Measurements from ENCODE around the gene MDM2. TPM values are rescaled to one million over a fixed set of nuclear protein-coding genes. Genes with fewer than 3 reads are reported as not detected.
"Not testable (repeated sequence)": the region's sequence is repeated elsewhere in the genome, so short reads cannot be mapped to it uniquely, and the experiment has no call there.

MDM2 gene
- total RNA-seq, 1 donor from 2014 or later: 36.0 TPM

- Histone ChIP-seq H3K36me3 (no peaks in the 10 kb centered on the region), H3K4me3 (no peak overlapping the region), H3K4me1 (peaks cover 20% of the 10 kb centered on the region), H3K9me3 (replicated peaks) (no peaks in the 10 kb centered on the region), H3K27ac (replicated peaks) (no peak overlapping the region), H3K27me3 (ENCODE audit: low read depth) (no peaks in the 10 kb centered on the region)
- intact Hi-C loops (cut with micrococcal nuclease): loop anchor here (10.0 kb wide), 1 partner anchor 349 kb away; no protein-coding TSS in a partner anchor
- no peak for DNase-seq
- TF ChIP-seq CTCF (IDR thresholded peaks at IDR 0.05; ENCODE audit: borderline replicate concordance): no peak
These were observed 3.9 kb upstream of the MDM2 start for GRCh38 chr12:68803948-68804656.

- no peak for DNase-seq
- Histone ChIP-seq H3K9me3 (replicated peaks) (no peaks in the 10 kb centered on the region), H3K27me3 (ENCODE audit: low read depth) (no peaks in the 10 kb centered on the region), H3K27ac (replicated peaks) (no peak overlapping the region), H3K36me3 (peaks cover 7% of the 10 kb centered on the region), H3K4me1 (peaks cover 28% of the 10 kb centered on the region), H3K4me3 (no peak overlapping the region)
- no peak for TF ChIP-seq CTCF (IDR thresholded peaks at IDR 0.05; ENCODE audit: borderline replicate concordance)
- intact Hi-C loops (cut with micrococcal nuclease): loop anchor here (10.0 kb wide), 1 partner anchor 350 kb away; no protein-coding TSS in a partner anchor
These were observed 3.1 kb upstream of the MDM2 start for GRCh38 chr12:68804657-68805591.

GRCh38 chr12:68805592-68806120 lies 2.3 kb upstream of the MDM2 start:
- Histone ChIP-seq H3K4me3 (no peak overlapping the region), H3K4me1 (peaks cover 35% of the 10 kb centered on the region), H3K27me3 (ENCODE audit: low read depth) (no peaks in the 10 kb centered on the region), H3K9me3 (replicated peaks) (no peaks in the 10 kb centered on the region), H3K27ac (replicated peaks) (no peak overlapping the region), H3K36me3 (peaks cover 14% of the 10 kb centered on the region)
- TF ChIP-seq CTCF (IDR thresholded peaks at IDR 0.05; ENCODE audit: borderline replicate concordance): no peak
- DNase-seq: no peak
- intact Hi-C loops (cut with micrococcal nuclease): loop anchor here (10.0 kb wide), 1 partner anchor 351 kb away; no protein-coding TSS in a partner anchor

- intact Hi-C loops (cut with micrococcal nuclease): loop anchor here (10.0 kb wide), 1 partner anchor 352 kb away; no protein-coding TSS in a partner anchor
- Histone ChIP-seq H3K27me3 (ENCODE audit: low read depth) (no peaks in the 10 kb centered on the region), H3K9me3 (replicated peaks) (no peaks in the 10 kb centered on the region), H3K4me3 (peak overlapping the region; percentile 97), H3K4me1 (peaks cover 45% of the 10 kb centered on the region), H3K36me3 (peaks cover 20% of the 10 kb centered on the region), H3K27ac (replicated peaks) (peak overlapping the region; percentile 99)
- no peak for DNase-seq
- TF ChIP-seq CTCF (IDR thresholded peaks at IDR 0.05; ENCODE audit: borderline replicate concordance): no peak
These were observed 1.3 kb upstream of the MDM2 start for GRCh38 chr12:68806488-68807237.

GRCh38 chr12:68807274-68807575 lies 752 bp upstream of the MDM2 start:
- DNase-seq; H3K27me3 ChIP-seq (ENCODE audit: low read depth); H3K9me3 ChIP-seq (replicated peaks): not testable (repeated sequence)
- H3K27ac ChIP-seq (replicated peaks): peak overlapping the region; percentile 99
- H3K4me1 ChIP-seq: peaks cover 51% of the 10 kb centered on the region
- peaks cover 21% of the 10 kb centered on the region for H3K36me3 ChIP-seq
- intact Hi-C loops (cut with micrococcal nuclease): loop anchor here (10.0 kb wide), 1 partner anchor 352 kb away; no protein-coding TSS in a partner anchor
- H3K4me3 ChIP-seq: peak overlapping the region; percentile 97
